ENCODE measurements around the gene TPM2. TPM values are rescaled to one million over a fixed set of nuclear protein-coding genes. Genes with fewer than 3 reads are reported as not detected.

TPM2 gene
- total RNA-seq, 1 experiment from 2014 or later, result 2,986 TPM

GRCh38 chr9:35725362-35725761 lies 35.6 kb upstream of the TPM2 start:
- peaks cover 98% of the 10 kb centered on the region for H3K36me3 ChIP-seq
- no peaks in the 10 kb centered on the region for H3K27me3 ChIP-seq
- no peak for DNase-seq
- no peak overlapping the region for H3K4me3 ChIP-seq
- H3K9me3 ChIP-seq, result no peaks in the 10 kb centered on the region

DNA sequence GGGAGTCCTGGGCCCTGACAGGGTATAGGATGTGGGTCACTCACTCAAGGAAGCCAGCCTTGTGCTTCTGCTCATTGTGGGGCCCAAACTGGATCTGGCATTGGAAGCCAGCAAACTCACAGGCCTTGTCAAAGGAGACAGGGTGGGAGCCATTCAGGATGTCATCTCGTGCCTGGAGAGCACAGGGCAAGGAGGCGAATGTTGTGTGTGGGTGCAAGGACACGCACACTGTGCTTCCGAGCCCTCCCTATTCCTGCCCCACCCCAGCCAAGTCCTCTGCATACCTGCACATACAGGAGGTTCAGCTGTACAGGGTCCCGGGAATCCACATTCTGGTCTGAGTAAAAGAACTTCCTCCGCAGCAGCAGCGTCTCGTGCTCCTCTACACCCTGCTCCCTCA lies 34.2 kb upstream of the TPM2 start:
- no peak overlapping the region for H3K4me3 ChIP-seq
- H3K27me3 ChIP-seq, result no peaks in the 10 kb centered on the region
- DNase-seq, result no peak

GRCh38 chr9:35723426-35723825 lies 33.7 kb upstream of the TPM2 start:
- H3K27me3 ChIP-seq, result no peaks in the 10 kb centered on the region
- H3K4me3 ChIP-seq, result no peak overlapping the region
- DNase-seq, result no peak
- no peaks in the 10 kb centered on the region for H3K9me3 ChIP-seq
- H3K36me3 ChIP-seq, result peaks cover 100% of the 10 kb centered on the region

More for the DNA sequence above, 34.2 kb upstream of the TPM2 start:
- peaks cover 100% of the 10 kb centered on the region for H3K36me3 ChIP-seq
- no peaks in the 10 kb centered on the region for H3K9me3 ChIP-seq

DNA sequence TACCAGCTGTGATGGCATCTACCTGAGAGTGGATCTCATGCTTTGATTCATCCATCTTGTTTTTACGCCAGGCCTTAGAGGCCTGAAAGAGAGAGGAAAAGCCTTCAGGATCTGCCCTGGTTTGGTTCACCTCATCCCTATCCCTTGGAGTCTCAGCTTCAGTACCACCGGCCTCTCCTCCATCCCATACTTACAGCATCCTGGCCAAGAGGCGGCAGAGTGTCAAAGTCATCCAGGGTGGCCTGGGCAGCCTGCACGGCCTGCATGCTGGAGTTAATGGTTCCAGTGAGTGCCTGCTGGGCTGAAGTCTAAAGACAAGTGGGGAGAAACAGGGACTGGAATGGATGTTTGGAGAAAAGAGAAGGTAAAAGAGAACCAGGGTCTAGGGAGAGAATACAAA lies 29.8 kb upstream of the TPM2 start:
- Histone ChIP-seq H3K27me3 (no peaks in the 10 kb centered on the region), H3K36me3 (peaks cover 100% of the 10 kb centered on the region), H3K9me3 (no peaks in the 10 kb centered on the region), H3K4me3 (no peak overlapping the region)
- no peak for DNase-seq

DNA sequence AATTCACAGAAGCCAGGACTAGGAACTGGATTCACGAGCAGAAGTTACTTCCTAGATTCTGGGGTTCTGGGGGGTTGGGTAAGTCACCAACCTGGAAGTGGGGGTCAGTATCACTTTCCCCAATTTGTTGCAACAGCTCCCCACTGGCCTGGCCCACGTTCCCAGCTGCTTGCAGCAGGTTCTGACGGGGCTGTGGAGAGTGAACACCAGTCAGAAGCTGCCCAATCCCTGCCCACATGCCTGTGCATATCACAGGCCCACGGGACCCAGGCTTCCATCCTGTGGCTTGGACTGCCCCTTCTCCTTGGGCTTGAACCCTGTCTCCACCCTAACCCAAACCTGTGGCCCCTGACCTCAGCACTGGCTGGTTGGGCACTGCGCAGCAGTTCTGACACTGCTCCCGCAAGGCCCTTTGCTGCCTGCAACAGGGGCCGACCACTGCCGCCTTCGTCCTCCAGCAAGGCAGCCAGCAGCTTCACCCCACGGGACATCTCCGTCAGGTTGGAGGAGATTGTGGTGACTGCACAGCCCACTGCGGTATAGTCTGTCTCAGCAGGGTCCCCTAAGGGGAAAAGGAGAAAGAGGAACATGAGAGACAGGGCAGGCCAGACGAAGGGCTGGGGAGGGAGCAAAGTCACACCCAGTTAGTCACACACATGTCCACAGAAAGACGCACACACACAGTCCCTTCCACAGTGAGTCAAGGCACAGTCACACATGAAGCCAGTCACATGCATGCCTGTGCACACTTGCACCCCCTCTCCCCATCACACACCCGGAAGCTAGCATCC lies 29.2 kb upstream of the TPM2 start:
- Histone ChIP-seq H3K36me3 (peaks cover 100% of the 10 kb centered on the region), H3K27me3 (no peaks in the 10 kb centered on the region), H3K4me3 (no peak overlapping the region), H3K9me3 (no peaks in the 10 kb centered on the region)
- no peak for DNase-seq

DNA sequence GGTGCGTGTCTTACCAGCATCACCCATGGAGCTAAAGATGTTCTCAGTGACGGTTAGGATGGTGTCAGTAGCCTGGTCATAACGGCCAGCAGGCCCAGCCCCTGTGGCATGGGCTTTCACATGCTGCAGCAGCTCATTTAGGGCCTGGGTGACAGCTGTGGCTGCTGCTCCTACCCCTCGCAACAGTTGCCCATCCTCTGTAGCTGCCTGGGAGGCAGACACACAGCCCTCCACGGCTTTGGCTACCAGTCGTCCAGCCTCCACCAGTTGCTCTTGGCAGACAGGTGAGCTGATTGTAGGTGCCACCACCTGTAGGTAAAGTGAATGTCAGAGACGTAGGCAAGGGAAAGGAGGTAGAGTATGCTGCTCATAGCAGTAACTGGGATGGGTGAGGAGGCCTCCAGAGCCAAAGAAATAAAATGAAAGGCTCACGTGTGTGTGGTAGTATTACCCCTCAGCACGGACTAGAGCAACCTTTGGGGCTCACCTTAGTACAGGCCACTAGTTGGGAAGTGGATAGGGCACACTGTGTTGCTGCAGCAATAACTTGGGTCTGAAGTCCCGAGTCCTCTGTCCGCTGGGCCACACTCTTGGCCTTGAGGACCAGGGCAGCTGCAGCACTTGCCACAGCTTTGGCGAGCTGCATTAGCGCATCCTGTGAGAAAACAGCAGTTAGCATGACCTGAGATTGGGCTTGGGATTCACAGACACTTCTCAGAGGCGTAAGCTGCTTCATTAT lies 27.6 kb upstream of the TPM2 start:
- DNase-seq, result no peak
- H3K9me3 ChIP-seq, result no peaks in the 10 kb centered on the region

GRCh38 chr9:35716230-35716629 lies 26.5 kb upstream of the TPM2 start:
- H3K36me3 ChIP-seq, result peaks cover 100% of the 10 kb centered on the region

More for the DNA sequence above, 27.6 kb upstream of the TPM2 start:
- H3K4me3 ChIP-seq, result no peak overlapping the region
- no peaks in the 10 kb centered on the region for H3K27me3 ChIP-seq
- H3K36me3 ChIP-seq, result peaks cover 100% of the 10 kb centered on the region

DNA sequence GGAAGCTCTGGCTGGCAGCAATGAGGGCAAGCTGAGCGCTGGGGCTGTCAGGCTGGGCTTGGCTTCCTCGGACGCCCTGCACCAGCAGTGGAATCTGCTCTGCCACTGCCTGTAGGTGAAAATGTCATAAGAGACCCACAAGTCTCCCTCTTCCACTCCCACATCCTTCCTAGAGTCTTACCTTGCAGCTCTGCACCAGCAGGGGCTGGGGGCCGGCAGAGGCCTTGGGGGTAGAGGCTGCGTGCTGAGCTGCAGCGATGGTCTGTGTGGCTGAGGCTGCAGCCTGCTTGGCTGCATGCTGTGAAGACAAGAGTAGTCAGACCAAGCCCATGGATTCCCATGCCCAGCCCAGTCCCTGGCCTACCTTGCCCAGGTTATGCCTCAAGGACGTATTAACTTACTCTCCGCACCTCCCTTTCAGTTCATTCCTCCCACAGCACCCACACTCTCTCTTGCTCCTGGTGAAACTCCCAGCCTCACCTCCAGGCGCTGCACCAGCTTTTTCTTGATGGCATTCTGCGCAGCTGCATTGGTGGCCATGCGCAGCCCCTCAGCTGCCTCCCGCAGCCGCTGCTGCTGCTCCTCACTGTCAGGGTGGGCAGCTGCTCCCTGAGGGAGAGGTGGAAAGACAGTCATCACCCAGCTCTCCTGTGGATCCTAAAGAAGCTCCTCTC lies 25.0 kb upstream of the TPM2 start:
- Histone ChIP-seq H3K4me3 (no peak overlapping the region), H3K36me3 (peaks cover 97% of the 10 kb centered on the region), H3K9me3 (no peaks in the 10 kb centered on the region), H3K27me3 (no peaks in the 10 kb centered on the region)
- no peak for DNase-seq

More at GRCh38 chr9:35716230-35716629, 26.5 kb upstream of the TPM2 start:
- no peaks in the 10 kb centered on the region for H3K9me3 ChIP-seq
- DNase-seq, result peak; percentile 62
- no peak overlapping the region for H3K4me3 ChIP-seq
- H3K27me3 ChIP-seq, result no peaks in the 10 kb centered on the region

DNA sequence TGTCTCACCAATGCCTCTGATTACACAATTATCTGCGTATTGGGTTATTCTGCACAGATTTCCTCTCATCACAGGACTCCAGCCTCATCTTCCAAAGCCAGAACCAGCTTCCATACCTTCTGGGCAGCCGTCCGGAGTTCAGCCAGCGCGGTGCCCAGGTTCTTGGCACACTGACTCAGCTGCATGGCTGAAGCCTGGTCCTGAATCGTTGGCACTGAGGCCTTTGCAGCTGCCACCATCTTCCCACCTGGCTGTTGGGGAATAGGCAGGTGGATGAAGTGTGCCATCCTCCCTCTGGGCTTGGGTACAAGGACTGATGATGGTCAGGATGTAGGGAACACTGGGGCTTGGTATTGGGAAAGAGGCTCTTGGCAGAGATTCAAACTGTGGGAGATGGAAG lies 24.4 kb upstream of the TPM2 start:
- DNase-seq, result no peak
- Histone ChIP-seq H3K36me3 (peaks cover 95% of the 10 kb centered on the region), H3K4me3 (no peak overlapping the region), H3K27me3 (no peaks in the 10 kb centered on the region), H3K9me3 (no peaks in the 10 kb centered on the region)

GRCh38 chr9:35713578-35713977 lies 23.9 kb upstream of the TPM2 start:
- H3K27me3 ChIP-seq, result no peaks in the 10 kb centered on the region
- H3K9me3 ChIP-seq, result no peaks in the 10 kb centered on the region
- H3K4me3 ChIP-seq, result no peak overlapping the region
- peaks cover 95% of the 10 kb centered on the region for H3K36me3 ChIP-seq
- no peak for DNase-seq

DNA sequence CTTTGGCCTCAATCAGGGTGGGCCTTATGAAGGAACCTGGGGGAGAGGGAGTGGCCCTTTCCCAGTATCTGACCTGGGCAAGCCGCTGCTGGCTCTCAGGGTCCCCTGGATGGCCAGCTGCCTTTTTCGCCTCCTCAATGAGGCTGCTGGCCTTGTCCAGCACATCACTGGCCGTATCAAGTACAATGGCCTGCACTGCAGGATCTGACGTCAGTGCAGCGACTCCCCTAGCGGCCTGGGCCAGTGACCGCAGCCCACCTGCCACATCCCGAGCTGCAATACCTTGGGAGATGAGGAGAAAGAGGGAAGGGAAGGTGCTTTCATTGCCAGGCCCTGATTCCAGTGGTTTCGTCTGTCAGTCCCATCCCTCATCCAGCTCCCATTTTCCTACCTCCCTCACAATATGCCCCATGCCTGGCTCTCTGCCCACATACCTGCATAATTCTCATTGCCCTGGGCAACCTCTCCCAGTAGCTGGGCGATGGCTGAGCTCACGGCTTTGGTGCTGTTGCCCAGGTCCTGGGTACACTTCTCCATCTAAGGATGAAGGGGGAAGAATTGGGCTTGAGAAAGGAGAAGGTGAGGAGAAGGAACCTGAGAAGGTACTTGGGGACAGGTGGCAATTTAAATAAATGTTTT lies 23.2 kb upstream of the TPM2 start:
- H3K36me3 ChIP-seq, result peaks cover 95% of the 10 kb centered on the region
- DNase-seq, result no peak

GRCh38 chr9:35711501-35712428 lies 22.0 kb upstream of the TPM2 start:
- H3K9me3 ChIP-seq, result no peaks in the 10 kb centered on the region
- DNase-seq, result no peak
- H3K27me3 ChIP-seq, result no peaks in the 10 kb centered on the region
- H3K36me3 ChIP-seq, result peaks cover 95% of the 10 kb centered on the region
- no peak overlapping the region for H3K4me3 ChIP-seq

More for the DNA sequence above, 23.2 kb upstream of the TPM2 start:
- H3K4me3 ChIP-seq, result no peak overlapping the region
- no peaks in the 10 kb centered on the region for H3K27me3 ChIP-seq
- H3K9me3 ChIP-seq, result no peaks in the 10 kb centered on the region

GRCh38 chr9:35710818-35711500 lies 21.2 kb upstream of the TPM2 start:
- peaks cover 95% of the 10 kb centered on the region for H3K36me3 ChIP-seq
- DNase-seq, result no peak
- no peaks in the 10 kb centered on the region for H3K9me3 ChIP-seq
- H3K4me3 ChIP-seq, result no peak overlapping the region
- no peaks in the 10 kb centered on the region for H3K27me3 ChIP-seq

- Histone ChIP-seq H3K9me3 (no peaks in the 10 kb centered on the region), H3K27me3 (no peaks in the 10 kb centered on the region), H3K4me3 (no peak overlapping the region), H3K36me3 (peaks cover 95% of the 10 kb centered on the region)
- no peak for DNase-seq
Measured at GRCh38 chr9:35708146-35708545, 18.4 kb upstream of the TPM2 start.

DNA sequence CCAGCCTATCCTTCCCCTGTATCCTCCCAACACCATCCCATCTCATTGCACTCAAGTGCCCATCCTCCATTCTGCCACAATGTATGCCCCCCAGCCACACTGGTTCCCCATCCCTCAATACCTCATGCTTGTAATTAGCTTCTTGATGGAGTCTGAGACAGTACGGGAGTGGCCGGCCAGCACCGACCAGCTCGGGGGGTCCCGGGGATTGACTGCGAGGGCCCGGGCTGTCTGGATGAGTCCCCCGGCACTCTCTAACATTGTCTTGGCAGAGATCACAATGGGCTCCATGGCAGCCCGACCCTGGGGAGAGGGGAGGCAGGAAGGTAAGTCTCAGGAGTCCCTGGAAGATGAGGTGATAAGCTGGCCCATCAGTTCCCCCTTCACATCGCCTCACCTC lies 17.2 kb upstream of the TPM2 start:
- Histone ChIP-seq H3K9me3 (no peaks in the 10 kb centered on the region), H3K27me3 (no peaks in the 10 kb centered on the region), H3K36me3 (peaks cover 95% of the 10 kb centered on the region), H3K4me3 (no peak overlapping the region)
- DNase-seq, result no peak

Data from MG63 (cell line).